Stimulated activated CD8-positive, alpha-beta memory T cell treated with anti-CD3 and anti-CD28 coated beads, Interleukin-2, amount 100 ng/mL, for 48 hours (primary cell): ENCODE data around the gene RPL37A.

ENCODE experiments used
- DNase-seq, 2 donors: peaks; one replicate each; pipeline ENCODE4 v3.0.0-alpha.2; 2020; ENCODE audit warnings: low read depth in 2 of 2

Gene RPL37A

GRCh38 chr2:216490061-216490460 is 8.6 kb upstream of the RPL37A start:
- no peak for DNase-seq

DNA sequence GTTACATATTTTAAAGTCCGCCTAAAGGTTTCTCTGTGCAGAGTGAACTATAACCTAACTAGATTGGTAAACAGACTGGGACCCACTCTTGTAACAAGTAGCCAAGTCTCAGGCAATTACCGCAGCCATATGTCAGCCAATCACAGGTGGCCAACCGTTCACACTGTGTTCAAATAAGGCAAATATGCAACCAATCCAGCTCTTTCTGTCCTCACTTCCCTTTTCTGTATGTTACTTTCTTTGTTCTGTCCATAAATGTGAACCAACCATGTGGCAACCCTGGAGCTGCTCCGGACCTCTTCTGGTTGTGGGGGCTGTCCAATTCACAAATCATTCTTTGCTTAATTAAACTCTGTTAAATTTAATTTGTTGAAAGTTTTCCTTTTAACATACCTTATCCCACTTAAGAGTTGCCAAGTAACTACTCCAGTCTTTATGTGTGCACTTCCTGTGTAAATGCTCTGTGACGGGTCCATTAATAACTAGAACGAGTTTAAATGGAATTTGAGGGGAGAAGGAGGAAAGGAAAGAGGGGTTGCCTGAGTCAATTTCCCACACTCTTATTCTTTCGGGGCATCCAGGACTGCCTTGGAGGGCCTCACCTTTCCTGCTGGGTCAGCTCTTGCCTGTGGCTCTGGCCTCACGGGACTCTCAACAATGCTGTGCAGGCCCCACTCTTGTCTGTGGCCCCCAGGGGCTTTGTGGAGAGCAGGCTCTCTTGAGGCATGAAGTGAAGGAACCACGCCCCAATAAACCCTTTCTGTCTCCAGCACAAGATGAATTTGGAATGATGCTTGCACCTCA is 6.6 kb upstream of the RPL37A start:
- no peak for DNase-seq

DNA sequence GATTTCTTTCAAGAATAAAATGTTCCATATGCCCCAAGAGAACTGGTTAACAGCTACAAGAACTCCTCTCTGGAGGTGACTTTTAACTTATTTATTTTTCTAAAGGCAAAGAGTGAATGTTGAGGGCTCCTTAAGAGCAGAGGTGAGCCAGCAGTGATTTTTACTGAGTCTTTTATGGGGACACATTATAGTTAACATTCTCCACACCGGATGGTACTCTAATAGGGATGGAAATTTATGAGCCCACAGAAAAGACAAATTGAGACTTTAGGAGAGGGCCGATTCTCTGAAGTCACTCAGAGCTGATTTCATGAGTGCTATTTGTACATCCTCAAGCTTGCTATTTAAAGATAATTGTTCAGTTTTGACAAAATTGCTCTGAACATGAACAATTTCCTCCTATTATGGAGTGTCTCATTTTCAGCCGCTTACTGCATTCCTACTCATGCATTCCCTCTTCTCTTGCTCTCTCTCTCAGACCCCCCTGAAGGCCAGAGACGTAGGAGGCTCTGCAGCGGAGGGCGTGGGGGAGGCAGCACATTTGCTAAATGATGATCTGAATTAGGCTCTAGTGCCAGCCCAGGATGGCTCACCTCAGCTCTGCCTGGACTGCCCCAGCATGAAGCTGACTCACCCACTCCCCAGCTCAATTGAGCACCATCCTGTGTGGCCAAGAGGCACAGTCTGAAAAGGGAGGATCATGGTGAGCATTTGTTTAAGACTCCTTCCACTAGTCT is 5.9 kb upstream of the RPL37A start:
- DNase-seq, result no peak

- no peak for DNase-seq
Observed at GRCh38 chr2:216493334-216493685, 5.3 kb upstream of the RPL37A start.

DNA sequence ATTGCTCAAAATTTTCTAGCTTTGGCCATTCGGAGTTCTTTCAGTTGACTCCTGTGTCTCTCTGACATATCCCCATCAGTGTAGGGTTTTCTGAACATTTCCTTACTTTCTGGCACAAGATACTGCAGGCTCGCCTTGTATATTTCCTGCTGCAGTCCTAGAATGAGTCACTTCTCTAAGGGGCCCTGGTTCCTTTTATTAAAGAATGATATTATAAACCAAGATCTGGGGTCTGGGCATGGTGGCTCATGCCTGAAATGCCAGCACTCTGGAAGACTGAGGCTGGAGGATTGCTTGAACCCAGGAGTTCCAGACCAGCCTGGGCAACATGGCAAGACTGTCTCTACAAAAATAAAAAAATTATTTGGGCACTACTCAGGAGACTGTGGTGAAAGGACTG is 3.0 kb upstream of the RPL37A start:
- DNase-seq, result no peak

DNA sequence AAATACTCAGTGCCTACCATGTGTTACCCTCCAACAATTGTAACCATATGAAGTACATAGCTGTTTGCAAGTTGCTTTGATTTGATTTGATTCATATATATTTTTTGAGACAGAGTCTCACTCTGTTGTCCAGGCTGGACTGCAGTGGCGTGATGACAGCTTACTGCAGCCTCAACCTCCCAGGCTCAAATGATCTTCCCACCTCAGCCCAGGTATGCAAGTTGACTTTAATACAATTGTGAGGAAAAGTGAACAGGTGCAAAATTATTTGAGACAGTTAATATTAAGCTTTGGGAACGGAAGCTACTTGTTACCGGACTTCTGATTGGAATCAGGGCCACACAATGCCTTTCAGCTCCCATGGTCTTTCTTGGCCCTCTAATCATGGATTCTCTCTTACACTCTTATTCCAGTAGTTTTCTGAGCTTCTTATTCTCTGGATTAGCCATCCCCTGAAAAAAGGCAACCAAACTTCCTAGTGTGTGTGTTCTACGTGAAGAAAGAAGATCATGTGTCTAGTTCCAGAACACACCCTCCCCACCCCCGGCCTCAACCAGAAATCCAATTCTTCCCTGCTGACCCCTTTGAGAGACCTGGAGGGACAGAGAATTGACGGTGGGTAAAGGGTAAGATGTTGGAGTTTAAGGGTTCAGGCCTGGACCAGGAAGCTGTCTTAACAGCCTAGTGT is 1.1 kb upstream of the RPL37A start:
- DNase-seq, result no peak

DNA sequence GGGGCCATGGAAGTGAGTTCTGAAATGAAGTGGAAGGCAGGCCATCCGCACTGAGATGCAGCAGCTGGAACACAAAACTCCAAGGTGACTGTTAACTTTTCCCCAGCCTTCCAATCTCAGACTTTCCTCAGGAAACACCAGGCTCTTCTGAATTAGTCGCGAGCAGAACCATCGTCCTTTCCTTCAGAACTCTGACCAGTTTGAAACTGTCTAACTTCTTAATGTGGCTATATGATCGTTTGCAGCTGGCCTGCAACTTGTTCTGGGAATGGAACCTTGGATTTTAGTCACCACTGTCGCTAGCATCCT is 620 bp upstream of the RPL37A start:
- DNase-seq, result no peak

GRCh38 chr2:216499641-216500218 is 1.1 kb downstream of the RPL37A start:
- no peak for DNase-seq

GRCh38 chr2:216500572-216500971 is 1.9 kb downstream of the RPL37A start:
- no peak for DNase-seq

GRCh38 chr2:216501854-216502253 is 3.2 kb downstream of the RPL37A start:
- DNase-seq, result no peak

- no peak for DNase-seq
Observed at GRCh38 chr2:216502381-216503158, 3.9 kb downstream of the RPL37A start.

DNA sequence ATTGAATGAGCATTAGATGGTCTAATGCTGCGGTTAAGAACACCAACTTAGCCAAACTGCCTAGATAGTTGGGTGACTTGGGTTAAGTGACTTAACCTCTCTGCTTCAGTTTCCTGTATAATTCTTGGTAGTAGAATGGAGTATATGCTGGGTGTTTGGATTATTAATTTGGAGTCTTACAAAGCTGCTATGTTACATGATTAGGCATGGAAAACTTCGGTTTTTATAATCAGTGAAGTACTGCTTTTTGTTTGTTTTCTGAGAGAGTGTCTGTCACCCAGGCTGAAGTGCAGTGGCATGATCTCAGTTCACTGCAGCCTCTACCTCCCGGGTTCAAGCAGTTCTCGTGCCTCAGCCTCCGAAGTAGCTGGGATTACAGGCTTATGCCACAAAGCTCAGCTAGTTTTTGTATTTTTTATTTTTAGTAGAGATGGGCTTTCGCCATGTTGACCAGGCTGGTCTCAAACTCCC is 4.5 kb downstream of the RPL37A start:
- no peak for DNase-seq

DNA sequence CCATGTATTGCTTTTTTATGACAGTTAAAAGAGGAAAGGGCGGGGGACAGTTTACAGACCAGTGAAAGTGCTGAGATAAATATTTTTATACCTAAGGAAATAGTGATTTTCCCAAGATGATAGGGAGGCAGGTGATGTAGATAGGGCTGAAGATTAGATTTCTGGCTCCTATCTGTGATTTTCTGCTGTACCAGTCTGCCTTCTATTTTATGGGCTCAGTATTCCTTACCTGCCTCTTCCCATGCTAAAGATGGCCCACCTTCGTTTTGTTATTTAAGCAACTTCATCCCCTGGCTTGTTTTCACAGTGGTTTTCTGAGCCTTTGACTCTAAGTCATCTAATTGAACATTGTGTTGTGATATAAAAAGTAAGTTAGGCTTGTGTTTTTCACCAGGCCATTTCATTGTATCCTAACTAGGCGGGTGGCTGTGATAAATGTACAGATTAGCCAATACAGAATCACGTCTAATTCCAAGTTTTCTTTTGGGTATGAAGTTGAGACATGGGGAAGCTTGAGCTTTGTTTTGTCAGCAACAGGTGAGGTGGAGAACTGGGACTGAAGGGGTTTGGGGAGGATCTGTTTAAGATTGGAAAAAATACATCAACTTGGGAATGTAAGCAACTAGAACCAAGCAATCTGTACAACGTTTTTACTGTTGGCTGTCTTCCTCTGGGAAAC is 5.2 kb downstream of the RPL37A start:
- DNase-seq, result no peak

DNA sequence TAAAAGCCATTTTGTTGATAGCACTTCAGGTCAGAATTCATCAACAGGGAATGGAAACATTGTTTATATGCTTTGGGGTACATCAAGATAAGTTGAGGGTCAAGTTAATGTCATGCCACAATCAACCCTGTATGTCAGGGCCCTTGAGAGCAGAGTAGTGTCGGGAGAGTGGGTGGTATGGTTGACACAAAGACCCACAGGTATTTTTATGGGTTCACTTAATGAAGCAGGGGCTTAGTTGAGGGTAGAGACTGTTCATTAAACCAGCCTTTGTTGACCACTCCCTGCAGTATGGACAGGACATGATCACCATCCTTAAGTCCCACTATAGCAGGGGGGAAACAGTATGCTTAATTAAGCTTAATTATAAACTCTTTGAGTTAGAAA is 5.7 kb downstream of the RPL37A start:
- DNase-seq, result no peak

DNA sequence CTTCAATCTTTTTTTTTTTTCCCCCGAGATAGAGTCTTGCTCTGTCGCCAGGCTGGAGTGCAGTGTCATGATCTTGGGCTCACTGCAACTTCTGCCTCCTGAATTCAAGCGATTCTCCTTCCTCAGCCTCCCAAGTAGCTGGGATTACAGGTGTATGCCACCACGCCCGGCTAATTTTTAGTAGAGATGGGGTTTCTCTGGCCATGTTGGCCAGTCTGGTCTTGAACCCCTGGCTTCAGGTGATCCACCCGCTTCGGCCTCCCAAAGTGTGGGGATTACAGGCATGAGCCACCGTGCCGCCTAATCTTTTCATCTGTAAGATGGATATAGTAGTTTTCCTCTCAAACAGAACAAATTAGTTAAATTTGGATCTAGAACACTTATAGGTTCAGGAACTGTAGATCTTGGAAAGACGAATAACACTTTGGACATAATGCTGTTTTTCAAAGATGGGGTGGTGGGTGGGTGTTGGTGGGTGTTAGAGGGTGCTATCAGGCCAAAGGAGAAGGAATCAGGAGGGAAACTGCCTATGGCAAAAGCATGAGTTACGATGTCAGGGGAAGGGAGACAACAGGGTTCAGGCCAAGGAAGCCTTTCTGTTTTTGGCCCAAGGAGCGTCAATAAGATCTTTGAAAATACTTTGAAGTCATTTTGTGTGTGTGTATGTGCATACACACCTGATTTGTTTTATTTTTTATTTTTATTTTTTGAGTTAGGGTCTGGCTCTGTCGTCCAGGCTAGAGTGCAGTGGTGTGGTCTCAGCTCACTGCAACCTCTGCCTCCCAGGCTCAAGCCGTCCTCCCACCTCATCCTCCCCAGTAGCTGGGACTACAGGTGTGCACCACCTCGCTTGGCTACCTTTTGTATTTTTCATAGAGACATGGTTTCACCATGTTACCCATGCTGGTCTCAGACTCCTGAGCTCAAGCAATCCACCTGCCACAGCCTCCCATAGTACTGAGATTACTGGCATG is 6.8 kb downstream of the RPL37A start:
- DNase-seq, result no peak

DNA sequence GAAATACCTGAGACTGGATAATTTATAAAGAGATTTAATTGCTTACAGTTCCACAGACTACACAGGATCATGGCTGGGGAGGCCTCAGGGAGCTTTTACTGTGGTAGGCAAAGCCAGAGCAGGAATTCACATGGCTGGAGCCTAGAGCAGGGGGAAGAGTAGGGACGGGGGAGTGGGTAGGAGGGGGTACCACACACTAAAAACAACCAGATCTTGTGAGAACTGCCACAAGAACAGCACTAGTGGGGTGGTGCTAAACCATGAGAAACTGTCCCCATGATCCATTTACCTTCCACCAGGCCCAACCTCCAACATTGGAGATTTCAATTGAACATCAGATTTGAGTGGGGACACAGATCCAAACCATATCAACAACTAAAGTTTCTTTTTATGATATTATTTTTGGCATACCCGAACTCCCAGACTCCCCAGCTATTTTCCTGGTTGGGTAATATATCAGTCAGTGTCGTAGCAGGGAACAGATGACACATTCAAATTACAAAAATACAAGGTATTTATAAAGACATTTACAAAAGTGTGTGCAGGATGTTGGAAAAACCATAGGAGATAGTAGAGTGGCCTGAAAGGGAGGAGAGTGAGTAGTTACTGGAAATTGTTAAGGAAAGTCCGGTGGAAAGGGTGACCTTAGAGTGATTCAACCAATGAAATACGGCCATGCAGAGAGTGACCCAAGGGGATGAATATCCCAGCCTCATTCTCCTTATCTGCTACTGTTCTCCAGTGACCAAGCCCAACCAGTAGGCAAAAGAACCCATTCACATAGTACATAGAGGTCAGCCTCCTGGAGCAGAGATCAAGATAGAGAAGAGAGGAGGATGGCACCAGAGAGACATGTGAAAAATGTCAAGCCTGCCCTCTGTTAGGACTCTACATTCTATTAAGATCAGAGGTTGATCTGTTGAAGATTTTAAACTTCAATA is 8.8 kb downstream of the RPL37A start:
- DNase-seq, result no peak

GRCh38 chr2:216508229-216508628 is 9.6 kb downstream of the RPL37A start:
- DNase-seq, result no peak

GRCh38 chr2:216516730-216517350 is 18.2 kb downstream of the RPL37A start:
- no peak for DNase-seq
